GM19372 (cell line): Measurements from ENCODE around the gene MRPS6.

Experiments used
- ATAC-seq: cut with Tn5 transposase; IDR thresholded peaks from one replicate; pipeline ENCODE4 v1.9.1; 2021; ENCODE audit warnings: mild to moderate bottlenecking, low read depth, moderate library complexity; ENCODE audit not compliant: unreplicated experiment

The MRPS6 gene

GRCh38 chr21:34073032-34073748 is at the start of gene MRPS6, which contains the start of gene SLC5A3:
TSS of gene MRPS6 (plus strand) at chr21:34073578. CDS start at chr21:34073701, 123 bp downstream.
TSS of gene SLC5A3 (plus strand) at chr21:34073578. CDS start at chr21:34095199, 21,621 bp downstream.
- peak; percentile 70 for ATAC-seq

- no peak for ATAC-seq
Measured at GRCh38 chr21:34023691-34024373, 49.5 kb upstream of the MRPS6 start.

GRCh38 chr21:34024374-34024693 is 49.0 kb upstream of the MRPS6 start:
- no peak for ATAC-seq

DNA sequence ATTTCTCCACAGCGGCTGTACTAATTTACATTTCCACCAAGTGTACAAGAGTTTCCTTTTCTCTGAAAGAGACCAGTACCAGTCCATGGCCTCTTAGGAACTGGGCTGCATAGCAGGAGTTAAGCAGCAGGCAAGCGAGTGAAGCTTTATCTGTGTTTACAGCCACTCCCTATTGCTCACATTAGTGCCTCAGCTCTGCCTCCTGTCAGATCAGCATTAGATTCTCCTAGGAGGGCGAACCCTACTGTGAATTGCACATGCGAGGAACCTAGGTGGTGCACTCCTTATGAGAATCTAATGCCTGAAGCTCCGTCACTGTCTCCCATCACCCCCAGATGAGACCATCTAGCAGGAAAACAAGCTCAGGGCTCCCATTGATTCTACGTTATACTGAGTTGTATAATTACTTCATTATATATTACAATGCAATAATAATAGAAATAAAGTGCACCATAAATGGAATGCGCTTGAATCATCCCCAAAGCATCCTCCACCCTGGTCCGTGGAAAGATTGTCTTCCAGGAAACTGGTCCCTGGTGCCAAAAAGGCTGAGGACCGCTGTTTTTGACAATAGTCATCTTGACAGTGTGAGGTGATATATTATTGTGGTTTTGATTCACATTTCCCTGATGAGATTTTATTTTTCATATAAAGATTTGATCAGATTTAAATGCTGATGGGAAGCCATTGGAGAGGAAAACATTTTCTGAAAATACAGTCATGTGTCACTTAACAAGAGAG is 45.5 kb upstream of the MRPS6 start:
- ATAC-seq = no peak

DNA sequence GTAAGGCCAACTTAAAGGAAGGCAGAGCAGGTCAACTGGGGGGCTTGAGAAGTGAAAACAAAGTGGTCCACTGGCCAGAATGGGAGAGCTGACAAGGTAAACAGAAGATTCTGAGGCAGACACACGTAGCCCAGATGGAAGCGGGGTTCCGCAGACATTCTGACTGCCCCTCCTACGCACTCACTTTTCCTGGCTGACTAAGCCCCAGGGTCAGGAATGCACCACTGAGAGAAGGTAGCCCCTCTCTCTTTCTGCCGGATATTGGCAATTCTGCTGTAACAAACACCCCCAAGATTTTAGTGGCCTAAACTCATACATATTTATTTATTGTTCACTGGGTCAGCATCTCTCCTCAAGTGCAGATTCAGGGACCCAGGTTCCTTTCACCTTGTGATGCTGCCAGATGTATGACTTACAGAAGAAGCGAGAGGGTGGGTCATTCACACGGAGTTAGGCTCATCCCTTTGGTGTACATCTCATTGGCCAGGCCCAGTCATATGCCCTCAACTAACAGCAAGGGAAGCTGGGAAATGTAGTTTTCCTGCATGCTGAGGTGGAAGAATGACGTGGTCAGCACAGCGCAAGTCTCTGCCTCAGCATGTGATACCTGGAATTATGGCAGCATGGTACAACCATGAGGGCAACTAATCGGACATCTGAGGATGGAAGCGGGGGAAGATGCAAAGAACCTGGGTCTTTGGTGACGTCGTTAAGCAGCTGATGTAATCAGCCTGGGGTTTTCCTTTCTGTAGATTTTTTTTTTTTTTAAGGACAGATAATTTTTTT is 43.4 kb upstream of the MRPS6 start:
- ATAC-seq = peak; percentile 96

GRCh38 chr21:34031835-34032370 is 41.5 kb upstream of the MRPS6 start:
- no peak for ATAC-seq

DNA sequence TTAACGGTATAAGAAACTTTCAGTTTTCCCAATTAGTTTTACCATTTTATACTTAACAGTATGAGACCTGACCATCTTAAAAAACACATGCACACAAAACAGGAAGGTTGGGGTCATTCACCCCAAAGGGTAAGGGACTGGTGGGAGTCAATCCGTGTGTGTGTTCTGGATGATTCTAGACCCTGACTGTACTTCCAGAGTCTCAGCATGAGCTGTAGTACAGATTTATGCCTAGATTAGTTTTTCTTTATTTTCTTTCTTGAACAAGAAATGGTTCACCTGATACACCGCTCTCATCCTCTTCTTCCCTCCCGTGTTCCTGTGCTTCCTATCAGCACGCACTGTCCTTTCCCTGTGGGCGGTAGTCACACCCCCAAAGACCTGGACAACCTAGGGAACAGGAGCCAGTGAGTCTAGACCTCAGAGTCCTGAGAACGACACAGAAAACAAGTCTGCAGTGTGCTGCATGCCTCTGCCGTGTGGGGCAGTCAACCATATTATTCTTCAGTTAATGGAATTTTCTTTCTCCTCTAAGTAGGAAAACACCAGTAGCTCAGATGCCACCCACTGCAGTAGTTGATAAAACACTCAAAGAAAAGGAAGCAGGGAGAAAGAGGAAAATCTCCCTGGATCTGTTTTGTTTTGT is 38.9 kb upstream of the MRPS6 start:
- ATAC-seq = no peak

DNA sequence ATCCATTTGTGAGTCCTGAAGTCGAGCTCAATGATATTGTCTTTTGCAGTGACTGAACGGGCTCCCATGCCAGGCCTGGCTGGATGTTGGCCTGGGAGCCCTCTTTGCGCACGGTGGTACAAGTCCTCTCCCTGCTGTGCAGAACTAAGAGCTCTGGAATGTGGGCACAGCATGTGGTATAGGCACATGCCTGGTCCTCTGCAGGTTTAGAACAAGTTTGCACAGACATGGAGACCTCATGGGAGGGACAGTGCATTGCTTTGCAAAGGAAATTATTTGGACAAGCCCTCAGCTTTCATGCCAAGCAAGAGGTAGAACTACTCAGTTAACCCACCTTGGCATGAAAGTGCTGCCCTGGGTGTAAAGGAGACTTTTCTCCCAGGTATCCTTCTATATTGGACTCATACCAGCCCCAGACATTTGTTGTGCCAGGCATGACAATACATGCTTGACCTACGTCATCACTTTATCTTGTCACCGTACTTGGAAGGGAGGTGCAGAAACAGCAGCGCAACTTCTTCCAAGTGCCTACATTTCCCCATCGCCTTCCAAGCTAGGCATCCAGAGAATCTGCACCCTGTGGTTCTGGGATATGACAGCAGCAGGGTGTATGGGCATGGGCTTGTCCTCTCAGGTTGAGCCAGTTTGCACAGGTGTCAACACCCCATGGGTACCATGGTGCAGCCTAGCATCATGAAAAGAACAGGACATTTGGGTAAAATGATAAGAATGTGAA is 37.6 kb upstream of the MRPS6 start:
- no peak for ATAC-seq

- no peak for ATAC-seq
Measured at GRCh38 chr21:34037009-34037795, 36.2 kb upstream of the MRPS6 start.

GRCh38 chr21:34039678-34040382 is 33.5 kb upstream of the MRPS6 start:
- no peak for ATAC-seq

DNA sequence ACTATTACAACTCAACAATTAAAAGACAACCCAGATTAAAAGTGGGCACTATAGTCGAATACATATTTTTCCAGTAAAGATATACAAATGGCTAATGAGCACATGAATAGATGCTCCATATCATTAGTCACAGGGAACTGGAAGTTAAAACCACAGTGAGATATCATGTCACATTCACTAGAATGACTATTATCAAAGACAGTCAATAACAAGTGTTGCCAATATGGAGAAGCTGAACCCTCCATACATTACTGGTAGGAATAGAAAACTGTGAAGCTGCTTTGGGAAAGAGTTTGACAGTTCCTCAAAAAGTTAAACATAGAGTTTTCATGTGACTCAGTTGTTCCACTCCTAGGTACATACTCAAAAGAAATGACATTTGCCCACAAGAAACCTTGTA is 30.6 kb upstream of the MRPS6 start:
- no peak for ATAC-seq

GRCh38 chr21:34043333-34043732 is 30.0 kb upstream of the MRPS6 start:
- ATAC-seq = no peak

- no peak for ATAC-seq
Measured at GRCh38 chr21:34046917-34047316, 26.5 kb upstream of the MRPS6 start.

- ATAC-seq = no peak
Measured at GRCh38 chr21:34047835-34048234, 25.5 kb upstream of the MRPS6 start.

DNA sequence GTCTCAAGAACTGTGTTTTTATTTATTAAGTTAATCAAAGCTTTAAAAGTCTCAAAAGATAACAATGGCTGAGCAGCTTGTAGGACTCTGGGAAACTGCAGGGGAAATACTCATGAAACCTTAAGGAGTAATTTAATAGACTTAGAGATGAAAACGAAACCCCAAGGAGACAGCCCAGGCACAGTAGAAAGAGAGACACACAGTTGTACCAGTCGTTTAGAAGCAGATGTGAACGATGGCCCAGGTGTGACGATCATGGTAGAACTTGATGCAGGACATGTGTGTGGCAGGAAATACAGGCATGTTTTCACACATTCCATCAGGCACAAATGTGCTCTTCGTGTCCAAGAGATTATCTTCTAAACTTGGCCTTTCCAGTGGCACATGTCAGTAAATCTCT is 21.2 kb upstream of the MRPS6 start:
- ATAC-seq = no peak

DNA sequence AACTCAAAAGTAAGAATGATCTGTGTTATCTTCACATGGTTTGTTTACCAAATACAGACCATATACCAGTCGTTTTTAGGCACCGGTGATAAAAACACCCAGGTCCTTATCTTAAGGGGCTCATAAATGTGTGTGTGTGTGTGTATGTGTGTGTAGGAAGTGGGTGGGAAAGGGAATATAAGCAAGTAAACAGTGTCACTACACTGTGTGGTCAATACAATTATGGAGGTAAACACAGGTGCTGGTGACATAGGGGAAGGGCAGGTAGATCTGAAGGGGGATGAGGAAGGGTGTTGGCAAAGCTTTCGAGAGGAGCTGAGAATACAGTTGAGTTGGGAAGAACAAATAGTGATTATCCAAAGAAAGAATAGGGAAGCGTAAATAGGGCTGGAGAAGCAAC is 19.1 kb upstream of the MRPS6 start:
- ATAC-seq = no peak

- no peak for ATAC-seq
Measured at GRCh38 chr21:34055615-34056014, 17.8 kb upstream of the MRPS6 start.

DNA sequence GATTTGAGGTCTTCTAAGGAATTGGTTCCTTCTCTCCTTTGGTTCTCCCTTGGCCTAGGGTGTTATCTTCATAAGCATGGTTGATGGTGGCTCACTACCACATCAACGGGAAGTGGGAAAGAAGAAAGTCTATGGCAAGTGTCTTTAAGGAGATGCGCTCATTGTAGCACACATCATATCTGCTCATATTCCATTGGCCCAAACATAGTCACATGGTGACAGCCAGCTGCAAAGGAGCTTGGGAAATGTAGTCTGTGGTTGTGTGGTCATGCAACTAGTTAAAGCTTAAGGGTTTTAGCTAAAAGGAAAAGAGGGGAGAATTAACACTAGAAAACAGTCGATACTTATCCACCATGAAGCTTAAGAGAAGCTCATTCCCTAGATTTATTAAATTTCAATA is 11.4 kb upstream of the MRPS6 start:
- no peak for ATAC-seq
